Spleen (tissue), 7 donors: Measurements from ENCODE around the gene EED.
A peak's percentile ranks its signal among the peaks of the same experiment; 100 is the strongest.

Experiments
- POLR2A ChIP-seq, 3 donors: fragments of 450-650 bp; IDR thresholded peaks; one replicate each; pipeline ENCODE4 v1.5.1; 2017; ENCODE audit warnings: antibody characterized with exemption in 3 of 3, mild to moderate bottlenecking in 1 of 3
- POLR2AphosphoS5 ChIP-seq, 3 donors: sonication (generic); formaldehyde crosslinking; IDR thresholded peaks; one replicate each; pipeline ENCODE4 v1.5.1; 2017; ENCODE audit warnings: antibody characterized with exemption in 3 of 3
- TF ChIP-seq, protein P1 (sequence below), 11 experiments: fragments of 200-600 bp in 7 of 11; fragments of 450-650 bp in 4 of 11; sonication (generic) in 4 of 11; IDR thresholded peaks in 8 of 11; conservative IDR thresholded peaks in 3 of 11; 1 replicate in 7 of 11; 2 replicates in 4 of 11; pipeline versions ENCODE4 v1.4.0 to v1.8.0; 2016 to 2021; ENCODE audit warnings: antibody characterized with exemption in 11 of 11, inconsistent platforms in 4 of 11, mild to moderate bottlenecking in 1 of 11
- donor health status: DM: no; HTN: no; CAD: no; lungs with moderate emphysema.
- donor health status: DM: no; HTN: no; CAD: no.
- donor health status: DM: no; HTN: no; CAD: no.

- TF ChIP-seq, protein P1, sequence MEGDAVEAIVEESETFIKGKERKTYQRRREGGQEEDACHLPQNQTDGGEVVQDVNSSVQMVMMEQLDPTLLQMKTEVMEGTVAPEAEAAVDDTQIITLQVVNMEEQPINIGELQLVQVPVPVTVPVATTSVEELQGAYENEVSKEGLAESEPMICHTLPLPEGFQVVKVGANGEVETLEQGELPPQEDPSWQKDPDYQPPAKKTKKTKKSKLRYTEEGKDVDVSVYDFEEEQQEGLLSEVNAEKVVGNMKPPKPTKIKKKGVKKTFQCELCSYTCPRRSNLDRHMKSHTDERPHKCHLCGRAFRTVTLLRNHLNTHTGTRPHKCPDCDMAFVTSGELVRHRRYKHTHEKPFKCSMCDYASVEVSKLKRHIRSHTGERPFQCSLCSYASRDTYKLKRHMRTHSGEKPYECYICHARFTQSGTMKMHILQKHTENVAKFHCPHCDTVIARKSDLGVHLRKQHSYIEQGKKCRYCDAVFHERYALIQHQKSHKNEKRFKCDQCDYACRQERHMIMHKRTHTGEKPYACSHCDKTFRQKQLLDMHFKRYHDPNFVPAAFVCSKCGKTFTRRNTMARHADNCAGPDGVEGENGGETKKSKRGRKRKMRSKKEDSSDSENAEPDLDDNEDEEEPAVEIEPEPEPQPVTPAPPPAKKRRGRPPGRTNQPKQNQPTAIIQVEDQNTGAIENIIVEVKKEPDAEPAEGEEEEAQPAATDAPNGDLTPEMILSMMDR (IDR thresholded peaks at IDR 0.05 in 8 of 11, conservative IDR thresholded peaks at IDR 0.05 in 3 of 11): no peak
- TF ChIP-seq POLR2A (IDR thresholded peaks at IDR 0.05) (no peak), POLR2AphosphoS5 (IDR thresholded peaks at IDR 0.05) (peak in 1 of 3 donors; percentile 51)
Observed at GRCh38 chr11:86244063-86244521, 461 bp upstream of the EED start.
